ENCODE results near the gene WDR38. TPM values are rescaled to one million over a fixed set of nuclear protein-coding genes. Genes with fewer than 3 reads are reported as not detected.
A peak's percentile ranks its signal among the peaks of the same experiment; 100 is the strongest.

Gene WDR38
- total RNA-seq, 1 donor = not detected

GRCh38 chr9:124868511-124869465 lies 15.5 kb downstream of the WDR38 start:
- no peaks in the 10 kb centered on the region for H3K9me3 ChIP-seq (ENCODE audit: low read depth, low read length)
- peak overlapping the region; percentile 98 for H3K4me3 ChIP-seq (ENCODE audit: insufficient read depth, low read length)
- H2AFZ ChIP-seq (ENCODE audit: low read length) = peak overlapping the region; percentile 89
- H3K4me2 ChIP-seq (ENCODE audit: insufficient read depth, low read length) = peak overlapping the region; percentile 97
- DNase-seq (ENCODE audit: insufficient read length, low spot score, missing footprints) = peak; percentile 100
- no peaks in the 10 kb centered on the region for H3K27me3 ChIP-seq (ENCODE audit: insufficient read depth, low read length)
- H3K79me2 ChIP-seq (ENCODE audit: insufficient read depth, low read length) = peaks cover 62% of the 10 kb centered on the region
- H4K20me1 ChIP-seq (ENCODE audit: insufficient read depth, low read length) = peaks cover 36% of the 10 kb centered on the region
- peaks cover 39% of the 10 kb centered on the region for H3K4me1 ChIP-seq (ENCODE audit: insufficient read depth, low read length)
- no peak for TF ChIP-seq CTCF (IDR thresholded peaks at IDR 0.05; ENCODE audit: extremely low read depth, low read depth, low read length)
- H3K36me3 ChIP-seq (ENCODE audit: insufficient read depth, low read length) = peaks cover 23% of the 10 kb centered on the region
- peak overlapping the region; percentile 95 for H3K27ac ChIP-seq (ENCODE audit: low read depth, low read length)

- peak; percentile 90 for DNase-seq (ENCODE audit: insufficient read length, low spot score, missing footprints)
- Histone ChIP-seq H3K27me3 (ENCODE audit: insufficient read depth, low read length) (no peaks in the 10 kb centered on the region), H3K9me3 (ENCODE audit: low read depth, low read length) (no peaks in the 10 kb centered on the region), H3K79me2 (ENCODE audit: insufficient read depth, low read length) (peaks cover 70% of the 10 kb centered on the region), H3K36me3 (ENCODE audit: insufficient read depth, low read length) (peaks cover 27% of the 10 kb centered on the region), H3K4me1 (ENCODE audit: insufficient read depth, low read length) (peaks cover 39% of the 10 kb centered on the region), H4K20me1 (ENCODE audit: insufficient read depth, low read length) (peaks cover 39% of the 10 kb centered on the region), H3K4me2 (ENCODE audit: insufficient read depth, low read length) (peak overlapping the region; percentile 97), H3K27ac (ENCODE audit: low read depth, low read length) (peak overlapping the region; percentile 95), H2AFZ (ENCODE audit: low read length) (peak overlapping the region; percentile 25), H3K4me3 (ENCODE audit: insufficient read depth, low read length) (peak overlapping the region; percentile 98)
- TF ChIP-seq CTCF (IDR thresholded peaks at IDR 0.05; ENCODE audit: extremely low read depth, low read depth, low read length) = no peak
These were observed 16.3 kb downstream of the WDR38 start for GRCh38 chr9:124869466-124869985.

GRCh38 chr9:124869986-124870560 lies 16.8 kb downstream of the WDR38 start:
- Histone ChIP-seq H3K4me2 (ENCODE audit: insufficient read depth, low read length) (peak overlapping the region; percentile 97), H3K4me1 (ENCODE audit: insufficient read depth, low read length) (peaks cover 39% of the 10 kb centered on the region), H3K36me3 (ENCODE audit: insufficient read depth, low read length) (peaks cover 31% of the 10 kb centered on the region), H3K27me3 (ENCODE audit: insufficient read depth, low read length) (no peaks in the 10 kb centered on the region), H4K20me1 (ENCODE audit: insufficient read depth, low read length) (peaks cover 45% of the 10 kb centered on the region), H3K4me3 (ENCODE audit: insufficient read depth, low read length) (peak overlapping the region; percentile 98), H3K9me3 (ENCODE audit: low read depth, low read length) (no peaks in the 10 kb centered on the region), H3K79me2 (ENCODE audit: insufficient read depth, low read length) (peaks cover 75% of the 10 kb centered on the region), H3K27ac (ENCODE audit: low read depth, low read length) (peak overlapping the region; percentile 95), H2AFZ (ENCODE audit: low read length) (peak overlapping the region; percentile 25)
- DNase-seq (ENCODE audit: insufficient read length, low spot score, missing footprints) = peak; percentile 80
- no peak for TF ChIP-seq CTCF (IDR thresholded peaks at IDR 0.05; ENCODE audit: extremely low read depth, low read depth, low read length)

- peaks cover 38% of the 10 kb centered on the region for H3K36me3 ChIP-seq (ENCODE audit: insufficient read depth, low read length)
- peak overlapping the region; percentile 97 for H3K4me2 ChIP-seq (ENCODE audit: insufficient read depth, low read length)
- peak overlapping the region; percentile 95 for H3K27ac ChIP-seq (ENCODE audit: low read depth, low read length)
- DNase-seq (ENCODE audit: insufficient read length, low spot score, missing footprints) = peak; percentile 79
- peaks cover 50% of the 10 kb centered on the region for H4K20me1 ChIP-seq (ENCODE audit: insufficient read depth, low read length)
- H3K79me2 ChIP-seq (ENCODE audit: insufficient read depth, low read length) = peaks cover 82% of the 10 kb centered on the region
- no peak for TF ChIP-seq CTCF (IDR thresholded peaks at IDR 0.05; ENCODE audit: extremely low read depth, low read depth, low read length)
- H2AFZ ChIP-seq (ENCODE audit: low read length) = no peak overlapping the region
- no peaks in the 10 kb centered on the region for H3K9me3 ChIP-seq (ENCODE audit: low read depth, low read length)
- H3K4me3 ChIP-seq (ENCODE audit: insufficient read depth, low read length) = peak overlapping the region; percentile 98
- no peaks in the 10 kb centered on the region for H3K27me3 ChIP-seq (ENCODE audit: insufficient read depth, low read length)
- H3K4me1 ChIP-seq (ENCODE audit: insufficient read depth, low read length) = peaks cover 39% of the 10 kb centered on the region
These were observed 17.5 kb downstream of the WDR38 start for GRCh38 chr9:124870723-124871122.
